ENCODE measurements around the gene GPATCH8.

DNA sequence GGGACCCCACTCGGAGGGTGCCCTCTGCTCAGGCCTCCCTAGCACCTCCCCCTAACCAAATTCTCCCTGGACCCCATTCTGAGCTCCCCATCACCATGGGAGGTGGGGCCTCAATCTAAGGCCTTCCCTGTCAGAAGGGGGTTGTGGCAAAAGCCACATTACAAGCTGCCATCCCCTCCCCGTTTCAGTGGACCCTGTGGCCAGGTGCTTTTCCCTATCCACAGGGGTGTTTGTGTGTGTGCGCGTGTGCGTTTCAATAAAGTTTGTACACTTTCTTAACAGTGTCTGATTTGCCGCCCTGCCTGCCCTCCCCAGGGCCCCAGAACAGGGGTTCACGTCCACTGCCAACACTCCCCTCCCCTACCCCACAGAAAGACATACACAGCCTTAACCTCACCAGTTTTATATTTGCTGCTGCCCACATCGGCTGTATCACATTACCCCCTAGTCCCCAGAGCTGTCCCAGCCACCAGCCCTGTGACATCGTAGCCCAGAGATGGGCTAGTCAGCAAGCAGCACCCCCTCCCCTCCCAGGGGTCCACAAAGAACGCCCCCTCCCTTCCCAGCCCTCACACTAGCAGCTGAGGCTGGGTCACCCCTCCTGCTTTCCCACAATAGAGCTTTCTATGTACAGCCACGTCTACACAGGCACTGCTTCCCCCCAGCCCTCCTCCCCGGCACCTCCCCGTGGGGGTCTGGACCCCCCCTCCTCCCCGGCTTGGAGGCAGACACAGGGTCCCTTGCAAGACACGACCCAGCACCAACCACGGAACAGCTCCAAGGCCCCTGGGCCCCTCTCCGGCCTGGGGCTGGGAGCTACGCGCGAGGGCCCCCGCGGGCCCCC is 150.2 kb downstream of the GPATCH8 start:
- TF ChIP-seq YY1 (IDR thresholded peaks at IDR 0.05; ENCODE audit: insufficient read depth, insufficient read length) (no peak), SUZ12 (IDR thresholded peaks at IDR 0.05; ENCODE audit: extremely low read depth, insufficient read depth, insufficient read length) (no peak)

Measured in NT2/D1 (cell line).